OCI-LY7 (cell line): ENCODE results near the gene DNASE2B. TPM values are rescaled to one million over a fixed set of nuclear protein-coding genes. Genes with fewer than 3 reads are reported as not detected.

ENCODE experiments used
- BruUV-seq: library from RNA; stranded (reverse); fragments of 400-500 nt; replicated peaks from 2 replicates; lab custom pipeline; 2021; lab: Mats Ljungman, UMichigan
- CTCF ChIA-PET: fragments of 300-600 bp; sonication (Branson Sonifier 250); formaldehyde crosslinking; loops from one replicate; lab custom pipeline; 2022; ENCODE audit warnings: antibody characterized with exemption; ENCODE audit not compliant: unreplicated experiment; lab: Charles Lee
- POLR2A ChIA-PET: fragments of 300-600 bp; sonication (Branson Sonifier 250); formaldehyde crosslinking; loops from one replicate; lab custom pipeline; 2022; ENCODE audit warnings: antibody characterized with exemption; lab: Charles Lee
- DNase-seq: peaks from one replicate; pipeline ENCODE4 v3.0.0-alpha.2; 2015; ENCODE audit warnings: low spot score
- H2AFZ ChIP-seq: fragments of 200-600 bp; sonication (generic), shearing (Covaris generic); 2 replicates; pipeline ENCODE4 v1.6.1; 2014; ENCODE audit warnings: mild to moderate bottlenecking, antibody characterized with exemption, low read length, moderate library complexity
- H3K27ac ChIP-seq: fragments of 200-600 bp; sonication (generic); 2 replicates; pipeline ENCODE4 v1.5.1; 2014; ENCODE audit warnings: mixed run types, low read depth, mild to moderate bottlenecking, moderate library complexity, low read length, inconsistent platforms; ENCODE audit not compliant: poor library complexity, severe bottlenecking
- H3K36me3 ChIP-seq: fragments of 200-600 bp; sonication (generic); 2 replicates; pipeline ENCODE4 v1.6.1; 2014; ENCODE audit warnings: mild to moderate bottlenecking, antibody characterized with exemption, low read length, moderate library complexity, mixed read lengths; ENCODE audit not compliant: insufficient read depth
- H3K4me1 ChIP-seq: fragments of 200-600 bp; sonication (generic); 2 replicates; pipeline ENCODE4 v1.5.1; 2014; ENCODE audit warnings: mild to moderate bottlenecking, low read length; ENCODE audit not compliant: insufficient read depth, poor library complexity, severe bottlenecking
- H3K4me2 ChIP-seq: fragments of 200-600 bp; sonication (generic); 2 replicates; pipeline ENCODE4 v1.6.1; 2014; ENCODE audit warnings: mild to moderate bottlenecking, low read length
- H3K4me3 ChIP-seq: fragments of 200-600 bp; sonication (generic); 2 replicates; pipeline ENCODE4 v1.5.1; 2014; ENCODE audit warnings: mild to moderate bottlenecking, low read depth, low read length; ENCODE audit not compliant: poor library complexity, severe bottlenecking
- H3K79me2 ChIP-seq: fragments of 200-600 bp; sonication (generic); 2 replicates; pipeline ENCODE4 v1.6.1; 2016; ENCODE audit warnings: low read depth, mild to moderate bottlenecking, low read length, moderate library complexity, mixed read lengths; ENCODE audit not compliant: insufficient read depth
- H3K9me2 ChIP-seq: fragments of 200-600 bp; sonication (generic); 2 replicates; pipeline ENCODE4 v1.6.1; 2016; ENCODE audit warnings: mild to moderate bottlenecking, low read length, mixed read lengths; ENCODE audit not compliant: insufficient read depth
- H3K9me3 ChIP-seq: fragments of 200-600 bp; sonication (generic); 2 replicates; pipeline ENCODE4 v1.6.1; 2014; ENCODE audit warnings: mild to moderate bottlenecking, mixed run types, low read length, mixed read lengths
- H4K20me1 ChIP-seq: fragments of 200-600 bp; sonication (generic); 2 replicates; pipeline ENCODE4 v1.6.1; 2014; ENCODE audit warnings: mild to moderate bottlenecking, antibody characterized with exemption, low read length, moderate library complexity, mixed read lengths; ENCODE audit not compliant: insufficient read depth
- EZH2phosphoT487 ChIP-seq: fragments of 200-600 bp; sonication (generic); IDR thresholded peaks from 2 replicates; pipeline ENCODE4 v1.6.1; 2018; ENCODE audit warnings: low read depth, borderline replicate concordance, mild to moderate bottlenecking, mixed run types, antibody characterized with exemption, low read length, moderate library complexity, mixed read lengths
- intact Hi-C: fragments of 100-400 bp; cut with micrococcal nuclease; formaldehyde crosslinking; loops from one replicate; pipeline ENCODE4 v1.10.0; 2022; ENCODE audit not compliant: unreplicated experiment
- total RNA-seq, 2 experiments: library from RNA; depleted of rRNA in 1 of 2; stranded (reverse); fragments of >200 nt in 1 of 2; shearing (Covaris generic) in 1 of 2; gene quantifications; 2 replicates each; pipeline ENCODE4 v1.2.3, GENCODE V29; 2014 to 2022
- TF ChIP-seq, protein P1 (sequence below): fragments of 200-600 bp; sonication (generic); conservative IDR thresholded peaks from 2 replicates; pipeline ENCODE4 v1.5.1; 2014; ENCODE audit warnings: mild to moderate bottlenecking, antibody characterized with exemption, low read length, moderate library complexity, mixed read lengths

Gene DNASE2B
- total RNA-seq, 2 experiments from 2014 or later = 0.22 TPM; not detected in 1

DNA sequence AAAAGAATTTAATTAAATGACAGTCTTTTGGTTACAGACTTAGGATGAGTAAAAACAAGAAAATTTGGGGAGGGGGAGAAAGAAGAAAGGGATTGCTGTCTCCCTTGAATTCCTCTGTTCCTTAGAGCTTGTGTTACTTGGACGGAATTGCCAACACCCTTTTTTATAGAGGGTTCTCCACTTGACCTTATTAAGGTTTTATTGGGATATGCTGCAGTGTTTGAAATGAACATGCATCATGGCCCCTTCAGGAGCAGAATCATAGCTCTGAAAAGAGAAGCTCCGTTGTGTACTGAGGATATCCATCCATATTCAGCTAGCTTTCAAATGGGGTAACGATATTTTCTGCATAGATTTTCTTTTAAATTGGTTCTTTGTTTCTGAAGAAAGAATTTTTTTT lies 48.2 kb upstream of the DNASE2B start:
- Histone ChIP-seq H3K36me3 (no peaks in the 10 kb centered on the region), H3K4me1 (no peaks in the 10 kb centered on the region), H3K79me2 (no peaks in the 10 kb centered on the region), H3K9me2 (no peaks in the 10 kb centered on the region), H3K27ac (no peak overlapping the region), H2AFZ (no peak overlapping the region), H3K4me3 (no peak overlapping the region), H3K9me3 (no peaks in the 10 kb centered on the region), H4K20me1 (no peaks in the 10 kb centered on the region), H3K4me2 (no peak overlapping the region)
- CTCF ChIA-PET = no interaction called here
- no TSS peak for BruUV-seq
- TF ChIP-seq EZH2phosphoT487 = no peak
- TF ChIP-seq, protein P1, sequence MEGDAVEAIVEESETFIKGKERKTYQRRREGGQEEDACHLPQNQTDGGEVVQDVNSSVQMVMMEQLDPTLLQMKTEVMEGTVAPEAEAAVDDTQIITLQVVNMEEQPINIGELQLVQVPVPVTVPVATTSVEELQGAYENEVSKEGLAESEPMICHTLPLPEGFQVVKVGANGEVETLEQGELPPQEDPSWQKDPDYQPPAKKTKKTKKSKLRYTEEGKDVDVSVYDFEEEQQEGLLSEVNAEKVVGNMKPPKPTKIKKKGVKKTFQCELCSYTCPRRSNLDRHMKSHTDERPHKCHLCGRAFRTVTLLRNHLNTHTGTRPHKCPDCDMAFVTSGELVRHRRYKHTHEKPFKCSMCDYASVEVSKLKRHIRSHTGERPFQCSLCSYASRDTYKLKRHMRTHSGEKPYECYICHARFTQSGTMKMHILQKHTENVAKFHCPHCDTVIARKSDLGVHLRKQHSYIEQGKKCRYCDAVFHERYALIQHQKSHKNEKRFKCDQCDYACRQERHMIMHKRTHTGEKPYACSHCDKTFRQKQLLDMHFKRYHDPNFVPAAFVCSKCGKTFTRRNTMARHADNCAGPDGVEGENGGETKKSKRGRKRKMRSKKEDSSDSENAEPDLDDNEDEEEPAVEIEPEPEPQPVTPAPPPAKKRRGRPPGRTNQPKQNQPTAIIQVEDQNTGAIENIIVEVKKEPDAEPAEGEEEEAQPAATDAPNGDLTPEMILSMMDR = no peak
- POLR2A ChIA-PET = interaction anchor here (0.8 to 1.1 kb wide), 2 partner anchors 11 to 26 kb away, joined by 3 to 6 read pairs; no protein-coding TSS in a partner anchor
- intact Hi-C loops = no loop called here
- DNase-seq = no peak

DNA sequence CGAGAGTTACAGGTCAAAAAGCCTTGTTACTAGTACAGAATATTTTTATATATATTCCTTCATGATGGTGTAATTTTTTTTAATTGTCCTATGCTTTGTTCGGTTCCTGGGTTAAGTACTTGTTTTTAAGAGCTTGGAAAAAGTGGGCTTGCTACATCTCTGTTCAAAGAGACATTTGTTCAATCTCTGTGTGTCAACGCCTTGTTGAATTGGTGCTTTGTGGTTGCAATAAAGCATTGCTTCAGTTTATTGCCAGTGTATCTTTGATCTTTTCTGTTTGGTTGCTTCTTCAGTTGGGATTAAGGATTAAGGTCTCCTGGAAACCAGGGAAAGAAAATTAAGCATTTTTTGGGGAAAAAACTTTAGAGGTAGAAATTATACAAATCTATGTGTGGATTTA lies 47.7 kb upstream of the DNASE2B start:
- no peaks in the 10 kb centered on the region for H3K36me3 ChIP-seq
- H3K4me2 ChIP-seq = no peak overlapping the region
- no peaks in the 10 kb centered on the region for H3K4me1 ChIP-seq
- CTCF ChIA-PET = no interaction called here
- no peak overlapping the region for H2AFZ ChIP-seq
- no peaks in the 10 kb centered on the region for H3K9me3 ChIP-seq
- H3K4me3 ChIP-seq = no peak overlapping the region
- no peak for TF ChIP-seq EZH2phosphoT487
- TF ChIP-seq, protein P1 = no peak
- H3K9me2 ChIP-seq = no peaks in the 10 kb centered on the region
- no peaks in the 10 kb centered on the region for H4K20me1 ChIP-seq
- H3K27ac ChIP-seq = no peak overlapping the region
- POLR2A ChIA-PET = interaction anchor here (0.8 to 1.1 kb wide), 2 partner anchors 11 to 25 kb away, joined by 3 to 6 read pairs; no protein-coding TSS in a partner anchor
- no peak for DNase-seq
- intact Hi-C loops = no loop called here
- BruUV-seq = no TSS peak
- no peaks in the 10 kb centered on the region for H3K79me2 ChIP-seq

DNA sequence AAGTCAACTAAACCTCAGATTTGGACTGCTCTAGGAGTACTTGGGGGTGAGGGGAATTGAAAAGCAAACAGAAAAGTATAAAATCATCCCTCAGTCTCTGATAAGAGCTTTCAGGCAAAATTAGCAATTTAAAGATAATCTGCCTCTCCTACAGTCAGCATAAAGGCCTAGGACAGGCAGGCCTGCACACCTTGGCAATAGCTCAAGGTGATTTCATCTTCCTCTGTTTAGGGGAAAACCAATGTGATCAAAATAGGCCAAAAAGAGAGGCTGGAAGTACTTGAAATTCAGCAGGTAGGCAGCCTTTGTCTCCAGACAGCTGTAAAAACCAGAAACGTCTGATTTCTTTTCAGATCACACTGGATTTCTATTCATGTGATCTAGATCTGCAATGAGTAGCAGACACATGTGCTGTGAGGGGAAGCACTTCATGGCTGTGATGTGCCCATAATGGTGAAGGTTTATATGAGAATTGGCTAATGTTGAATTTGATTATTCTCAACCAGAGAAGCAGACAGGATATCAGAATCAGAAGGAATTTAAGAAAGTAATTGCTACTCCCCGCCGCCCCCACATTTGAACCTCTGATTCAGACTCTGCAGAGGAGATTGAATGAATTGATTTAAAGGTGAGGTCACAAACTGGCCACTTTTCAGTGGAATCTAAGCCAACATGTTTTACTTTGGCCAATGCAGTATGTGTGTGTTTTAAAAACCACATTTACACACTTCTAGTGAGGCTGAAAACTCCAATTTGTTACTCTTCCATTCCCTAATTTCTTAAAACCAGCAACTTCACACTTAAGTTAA lies 45.8 kb upstream of the DNASE2B start:
- Histone ChIP-seq H3K36me3 (no peaks in the 10 kb centered on the region), H4K20me1 (no peaks in the 10 kb centered on the region), H3K4me2 (no peak overlapping the region), H2AFZ (no peak overlapping the region), H3K4me1 (no peaks in the 10 kb centered on the region), H3K79me2 (no peaks in the 10 kb centered on the region), H3K9me2 (no peaks in the 10 kb centered on the region), H3K27ac (no peak overlapping the region), H3K4me3 (no peak overlapping the region), H3K9me3 (no peaks in the 10 kb centered on the region)
- POLR2A ChIA-PET = interaction anchor here (0.7 kb wide), 1 partner anchor 49 kb away, joined by 3 read pairs; no protein-coding TSS in a partner anchor
- no peak for DNase-seq
- CTCF ChIA-PET = no interaction called here
- TF ChIP-seq, protein P1 = no peak
- TF ChIP-seq EZH2phosphoT487 = no peak
- intact Hi-C loops = no loop called here
- BruUV-seq = no TSS peak
